GM10266 (cell line): ENCODE measurements around the gene TEX26.

Source experiments
- DNase-seq: peaks from one replicate; pipeline ENCODE4 v3.0.0; 2012; ENCODE audit errors: extremely low spot score
- CTCF ChIP-seq: IDR thresholded peaks from 2 replicates; pipeline ENCODE4 v1.5.1; 2012; ENCODE audit warnings: mild to moderate bottlenecking, low read depth; ENCODE audit not compliant: control insufficient read depth, insufficient read depth; ENCODE audit errors: missing control alignments

The TEX26 gene

GRCh38 chr13:30963791-30964190 is 31.3 kb downstream of the TEX26 start:
- no peak for DNase-seq
- TF ChIP-seq CTCF = no peak

- TF ChIP-seq CTCF = no peak
- no peak for DNase-seq
Observed at GRCh38 chr13:30965380-30965779, 32.9 kb downstream of the TEX26 start.

GRCh38 chr13:30966101-30966500 is 33.6 kb downstream of the TEX26 start:
- TF ChIP-seq CTCF = no peak
- DNase-seq = no peak

GRCh38 chr13:30968846-30969245 is 36.4 kb downstream of the TEX26 start:
- TF ChIP-seq CTCF = no peak
- DNase-seq = no peak

- TF ChIP-seq CTCF = no peak
- DNase-seq = no peak
Observed at GRCh38 chr13:30971575-30971974, 39.1 kb downstream of the TEX26 start.

GRCh38 chr13:30972888-30973377 is 40.5 kb downstream of the TEX26 start:
- DNase-seq = no peak
- no peak for TF ChIP-seq CTCF

GRCh38 chr13:30974350-30974749 is 41.9 kb downstream of the TEX26 start:
- TF ChIP-seq CTCF = no peak
- no peak for DNase-seq
